ENCODE data around the gene FUT4. TPM values are rescaled to one million over a fixed set of nuclear protein-coding genes. Genes with fewer than 3 reads are reported as not detected.

FUT4 gene
- total and polyA plus RNA-seq, 2 donors (not counting 1 experiment from before 2014, with no cell fraction given), result 0.89 to 3.7 TPM

- H3K9ac ChIP-seq (ENCODE audit: low read length), result no peak overlapping the region
- POLR2A ChIA-PET, result no interaction called here
- H3K4me2 ChIP-seq (replicated peaks; ENCODE audit: low read depth, low read length, poor library complexity, severe bottlenecking), result no peak overlapping the region
- ATAC-seq (ENCODE audit: low read depth) (no peak), DNase-seq (no peak)
- intact Hi-C loops (cut with micrococcal nuclease), result no loop called here
- WGBS (ENCODE audit: insufficient coverage), result 95% methylated on average over 10 of the region's 13 CpGs
- Mint-ChIP-seq H3K27me3 (peaks cover 4% of the 10 kb centered on the region), H3K9me3 (ENCODE audit: insufficient read depth) (no peaks in the 10 kb centered on the region), H3K4me1 (no peaks in the 10 kb centered on the region), H3K27ac (no peak overlapping the region), H3K4me3 (no peak overlapping the region)
- H4K20me1 ChIP-seq (ENCODE audit: control insufficient read depth, insufficient read depth, low read length, poor library complexity, severe bottlenecking), result no peaks in the 10 kb centered on the region
- TF ChIP-seq CTCF (IDR thresholded peaks at IDR 0.05) (no peak), EZH2 (IDR thresholded peaks at IDR 0.05; ENCODE audit: borderline replicate concordance, insufficient read depth, low read depth, low read length, poor library complexity, severe bottlenecking) (no peak)
- no peaks in the 10 kb centered on the region for H3K36me3 ChIP-seq (replicated peaks in 1 of 2; ENCODE audit: control extremely low read depth in 1 of 2, control insufficient read depth in 1 of 2, extremely low read depth in 1 of 2, insufficient read depth in 2 of 2, low read length in 1 of 2)
- H3K79me2 ChIP-seq (ENCODE audit: control insufficient read depth, insufficient read depth, low read length), result no peaks in the 10 kb centered on the region
- CTCF ChIA-PET, result no interaction called here
- H3K9me3 ChIP-seq (ENCODE audit: control extremely low read depth in 1 of 3, control insufficient read depth in 2 of 3, insufficient read depth in 1 of 3, low read length in 2 of 3), result no peaks in the 10 kb centered on the region
- H3K27ac ChIP-seq (ENCODE audit: low read length in 2 of 2), result no peak overlapping the region
- H2AFZ ChIP-seq (ENCODE audit: insufficient read depth, low read depth, low read length, poor library complexity, severe bottlenecking), result no peak overlapping the region
- no peaks in the 10 kb centered on the region for H3K4me1 ChIP-seq (ENCODE audit: control insufficient read depth in 2 of 2, insufficient read depth in 2 of 2, low read length in 2 of 2)
- H3K27me3 ChIP-seq (replicated peaks in 1 of 4; ENCODE audit: control extremely low read depth in 1 of 4, control insufficient read depth in 3 of 4, insufficient read depth in 4 of 4, low read length in 3 of 4), result no peaks in the 10 kb centered on the region
- no peak overlapping the region for H3K4me3 ChIP-seq (ENCODE audit: control extremely low read depth in 1 of 5, extremely low read depth in 1 of 5, insufficient read depth in 1 of 5, low read depth in 2 of 5, low read length in 4 of 5)
Measured at GRCh38 chr11:94574193-94574961, 30.7 kb downstream of the FUT4 start.

- H3K79me2 ChIP-seq (ENCODE audit: control insufficient read depth, insufficient read depth, low read length), result no peaks in the 10 kb centered on the region
- peaks cover 4% of the 10 kb centered on the region for H3K27me3 Mint-ChIP-seq
Measured at GRCh38 chr11:94576306-94576705, 32.6 kb downstream of the FUT4 start.

More at GRCh38 chr11:94576306-94576705, 32.6 kb downstream of the FUT4 start:
- Histone ChIP-seq H3K4me2 (replicated peaks; ENCODE audit: low read depth, low read length, poor library complexity, severe bottlenecking) (no peak overlapping the region), H3K9ac (ENCODE audit: low read length) (no peak overlapping the region), H4K20me1 (ENCODE audit: control insufficient read depth, insufficient read depth, low read length, poor library complexity, severe bottlenecking) (no peaks in the 10 kb centered on the region), H3K36me3 (replicated peaks in 1 of 2; ENCODE audit: control extremely low read depth in 1 of 2, control insufficient read depth in 1 of 2, extremely low read depth in 1 of 2, insufficient read depth in 2 of 2, low read length in 1 of 2) (no peaks in the 10 kb centered on the region), H3K4me3 (ENCODE audit: control extremely low read depth in 1 of 5, extremely low read depth in 1 of 5, insufficient read depth in 1 of 5, low read depth in 2 of 5, low read length in 4 of 5) (no peak overlapping the region), H3K4me1 (ENCODE audit: control insufficient read depth in 2 of 2, insufficient read depth in 2 of 2, low read length in 2 of 2) (no peaks in the 10 kb centered on the region), H3K27me3 (replicated peaks in 1 of 4; ENCODE audit: control extremely low read depth in 1 of 4, control insufficient read depth in 3 of 4, insufficient read depth in 4 of 4, low read length in 3 of 4) (no peaks in the 10 kb centered on the region), H2AFZ (ENCODE audit: insufficient read depth, low read depth, low read length, poor library complexity, severe bottlenecking) (no peak overlapping the region), H3K27ac (ENCODE audit: low read length in 2 of 2) (no peak overlapping the region), H3K9me3 (ENCODE audit: control extremely low read depth in 1 of 3, control insufficient read depth in 2 of 3, insufficient read depth in 1 of 3, low read length in 2 of 3) (no peaks in the 10 kb centered on the region)
- Mint-ChIP-seq H3K4me1 (peaks cover 1% of the 10 kb centered on the region), H3K27ac (no peak overlapping the region), H3K9me3 (ENCODE audit: insufficient read depth) (no peaks in the 10 kb centered on the region), H3K4me3 (no peak overlapping the region)
- ChIA-PET POLR2A (no interaction called here), CTCF (no interaction called here)
- no peak for TF ChIP-seq CTCF (IDR thresholded peaks at IDR 0.05)
- TF ChIP-seq EZH2 (IDR thresholded peaks at IDR 0.05; ENCODE audit: borderline replicate concordance, insufficient read depth, low read depth, low read length, poor library complexity, severe bottlenecking), result no peak
- no peak for ATAC-seq (ENCODE audit: low read depth)
- intact Hi-C loops (cut with micrococcal nuclease), result no loop called here
- 88% methylated on average over 1 of the region's 5 CpGs for WGBS (ENCODE audit: insufficient coverage)
- DNase-seq, result no peak
